Ectodermal cell (in vitro differentiated cells): ENCODE results near the gene ZNF888.
"Not testable (repeated sequence)": the region's sequence is repeated elsewhere in the genome, so short reads cannot be mapped to it uniquely, and the experiment has no call there.

Source experiments
- H3K27ac ChIP-seq: 2 replicates; pipeline ENCODE4 v1.7.0; 2013; ENCODE audit warnings: mild to moderate bottlenecking, low read depth, low read length; ENCODE audit not compliant: insufficient read depth, poor library complexity, severe bottlenecking
- H3K27me3 ChIP-seq: 2 replicates; pipeline ENCODE4 v1.7.0; 2013; ENCODE audit warnings: mild to moderate bottlenecking, low read length; ENCODE audit not compliant: insufficient read depth, control insufficient read depth, poor library complexity, severe bottlenecking
- H3K36me3 ChIP-seq: one replicate; pipeline ENCODE4 v1.7.0; 2013; ENCODE audit warnings: low read length; ENCODE audit not compliant: control insufficient read depth, insufficient read depth
- H3K4me1 ChIP-seq: one replicate; pipeline ENCODE4 v1.7.0; 2013; ENCODE audit warnings: low read length; ENCODE audit not compliant: control insufficient read depth, insufficient read depth
- H3K4me3 ChIP-seq: 2 replicates; pipeline ENCODE4 v1.7.0; 2013; ENCODE audit warnings: low read depth, low read length, control low read depth; ENCODE audit not compliant: insufficient read depth
- H3K9me3 ChIP-seq: 2 replicates; pipeline ENCODE4 v1.7.0; 2013; ENCODE audit warnings: mild to moderate bottlenecking, low read length, moderate library complexity; ENCODE audit not compliant: control insufficient read depth
- WGBS, 2 experiments: methylation state at CpG; one replicate each; pipeline ENCODE4 v1.1.7; 2013; ENCODE audit warnings: missing lambda C conversion rate in 2 of 2; 5-methylcytosine and 5-hydroxymethylcytosine counted together

Gene ZNF888

GRCh38 chr19:52941523-52941922 is 18.3 kb upstream of the ZNF888 start:
- not testable (repeated sequence) for H3K9me3 ChIP-seq, H3K27me3 ChIP-seq, H3K36me3 ChIP-seq, H3K4me1 ChIP-seq
- 40 to 44% methylated on average over 2 of the region's 2 CpGs for WGBS, 2 experiments
- Histone ChIP-seq H3K27ac (peak overlapping the region; percentile 67), H3K4me3 (peak overlapping the region; percentile 80)

- not testable (repeated sequence) for H3K27ac ChIP-seq, H3K27me3 ChIP-seq, H3K36me3 ChIP-seq, H3K9me3 ChIP-seq, H3K4me1 ChIP-seq, H3K4me3 ChIP-seq
- WGBS, 2 experiments = 89 to 92% methylated on average over 5 of the region's 5 CpGs
Measured at GRCh38 chr19:52940905-52941304, 17.7 kb upstream of the ZNF888 start.

GRCh38 chr19:52938761-52939160 is 15.5 kb upstream of the ZNF888 start:
- H3K9me3 ChIP-seq = no peaks in the 10 kb centered on the region
- no peaks in the 10 kb centered on the region for H3K36me3 ChIP-seq
- WGBS, 2 experiments = 95 to 96% methylated on average over 5 of the region's 5 CpGs
- no peaks in the 10 kb centered on the region for H3K4me1 ChIP-seq
- no peaks in the 10 kb centered on the region for H3K27me3 ChIP-seq
- H3K27ac ChIP-seq = no peak overlapping the region
- H3K4me3 ChIP-seq = no peak overlapping the region

GRCh38 chr19:52936954-52937325 is 13.7 kb upstream of the ZNF888 start:
- H3K4me3 ChIP-seq = no peak overlapping the region
- no peaks in the 10 kb centered on the region for H3K27me3 ChIP-seq
- no peaks in the 10 kb centered on the region for H3K36me3 ChIP-seq
- H3K27ac ChIP-seq = no peak overlapping the region
- no peaks in the 10 kb centered on the region for H3K9me3 ChIP-seq
- H3K4me1 ChIP-seq = no peaks in the 10 kb centered on the region
- 90 to 91% methylated on average over 6 to 7 of the region's 7 CpGs for WGBS, 2 experiments

GRCh38 chr19:52936151-52936953 is 13.1 kb upstream of the ZNF888 start:
- Histone ChIP-seq H3K9me3 (no peaks in the 10 kb centered on the region), H3K27ac (no peak overlapping the region), H3K36me3 (no peaks in the 10 kb centered on the region), H3K4me1 (no peaks in the 10 kb centered on the region), H3K27me3 (no peaks in the 10 kb centered on the region), H3K4me3 (no peak overlapping the region)
- 93 to 95% methylated on average over 12 of the region's 12 CpGs for WGBS, 2 experiments

GRCh38 chr19:52935434-52935833 is 12.2 kb upstream of the ZNF888 start:
- Histone ChIP-seq H3K36me3 (no peaks in the 10 kb centered on the region), H3K4me1 (no peaks in the 10 kb centered on the region), H3K9me3 (no peaks in the 10 kb centered on the region), H3K4me3 (no peak overlapping the region), H3K27me3 (no peaks in the 10 kb centered on the region), H3K27ac (no peak overlapping the region)
- 94 to 95% methylated on average over 8 of the region's 8 CpGs for WGBS, 2 experiments

GRCh38 chr19:52924641-52925040 is 1.4 kb upstream of the ZNF888 start:
- H3K36me3 ChIP-seq, H3K27me3 ChIP-seq, H3K27ac ChIP-seq, H3K4me3 ChIP-seq, H3K9me3 ChIP-seq, H3K4me1 ChIP-seq: not testable (repeated sequence)
- WGBS, 2 experiments = 87 to 88% methylated on average over 8 to 9 of the region's 9 CpGs

- Histone ChIP-seq H3K4me3 (peak overlapping the region; percentile 88), H3K4me1 (no peaks in the 10 kb centered on the region), H3K27me3 (no peaks in the 10 kb centered on the region), H3K27ac (no peak overlapping the region), H3K36me3 (peaks cover 10% of the 10 kb centered on the region), H3K9me3 (no peaks in the 10 kb centered on the region)
- 79 to 80% methylated on average over 17 to 18 of the region's 18 CpGs for WGBS, 2 experiments
Measured at GRCh38 chr19:52923778-52924593, 758 bp upstream of the ZNF888 start.

- Histone ChIP-seq H3K27ac (no peak overlapping the region), H3K27me3 (no peaks in the 10 kb centered on the region), H3K4me3 (no peak overlapping the region), H3K4me1 (no peaks in the 10 kb centered on the region), H3K9me3 (no peaks in the 10 kb centered on the region), H3K36me3 (peaks cover 4% of the 10 kb centered on the region)
- 94 to 98% methylated on average over 5 of the region's 5 CpGs for WGBS, 2 experiments
Measured at GRCh38 chr19:52917531-52917930, 5.7 kb downstream of the ZNF888 start.

GRCh38 chr19:52910648-52911047 is 12.6 kb downstream of the ZNF888 start:
- no peaks in the 10 kb centered on the region for H3K27me3 ChIP-seq
- no peaks in the 10 kb centered on the region for H3K9me3 ChIP-seq
- H3K4me1 ChIP-seq = no peaks in the 10 kb centered on the region
- no peak overlapping the region for H3K27ac ChIP-seq
- H3K4me3 ChIP-seq = no peak overlapping the region
- WGBS, 2 experiments = 94 to 100% methylated on average over 1 of the region's 1 CpG
- peaks cover 18% of the 10 kb centered on the region for H3K36me3 ChIP-seq
